Measurements from ENCODE around the gene RAB1B.

- no peak for TF ChIP-seq CTCF (IDR thresholded peaks at IDR 0.05; ENCODE audit: low read length)
- TF ChIP-seq EZH2 (IDR thresholded peaks at IDR 0.05; ENCODE audit: borderline replicate concordance, low read length), result no peak
Measured at GRCh38 chr11:66266378-66267038, 1.9 kb upstream of the RAB1B start.
